H1 (cell line): ENCODE data around the gene GALNT17. TPM values are rescaled to one million over a fixed set of nuclear protein-coding genes. Genes with fewer than 3 reads are reported as not detected.

Experiments used
- CTCF ChIA-PET: fragments of 300-600 bp; sonication (Branson Sonifier 250); formaldehyde crosslinking; loops from one replicate; lab custom pipeline; 2021; ENCODE audit not compliant: partially characterized antibody; lab: Charles Lee
- POLR2A ChIA-PET: fragments of 300-600 bp; sonication (Branson Sonifier 250); formaldehyde crosslinking; loops from one replicate; lab custom pipeline; 2021; ENCODE audit warnings: inconsistent platforms; ENCODE audit not compliant: partially characterized antibody; lab: Charles Lee
- DNase-seq, 2 experiments: peaks; one replicate each; pipeline versions ENCODE4 v3.0.0 to v3.0.0-alpha.2; 2010 to 2022; ENCODE audit warnings: low spot score in 2 of 2, low read depth in 1 of 2, mixed read lengths in 1 of 2
- FAIRE-seq: peaks from 2 replicates; lab custom pipeline; 2011; peaks lifted over from hg19 to GRCh38; lab: Jason Lieb, UNC
- H2AFZ ChIP-seq: 2 replicates; pipeline ENCODE4 v1.8.1; 2012; ENCODE audit warnings: low read length, inconsistent platforms
- H2AK5ac ChIP-seq: 2 replicates; pipeline ENCODE4 v1.6.1; 2013; ENCODE audit warnings: low read depth, low read length
- H2BK120ac ChIP-seq: replicated peaks from 2 replicates; pipeline ENCODE3; 2013; ENCODE audit warnings: low read depth, low read length, inconsistent platforms
- H2BK12ac ChIP-seq: 2 replicates; pipeline ENCODE4 v1.6.1; 2013; ENCODE audit warnings: low read depth, low read length
- H2BK15ac ChIP-seq: 2 replicates; pipeline ENCODE4 v1.6.1; 2013; ENCODE audit warnings: low read length
- H2BK20ac ChIP-seq: 2 replicates; pipeline ENCODE4 v1.6.1; 2013; ENCODE audit warnings: low read length
- H2BK5ac ChIP-seq: 2 replicates; pipeline ENCODE4 v1.6.1; 2013; ENCODE audit warnings: low read depth, low read length
- H3K14ac ChIP-seq: 2 replicates; pipeline ENCODE4 v1.6.1; 2013; ENCODE audit warnings: inconsistent platforms; ENCODE audit not compliant: insufficient read length
- H3K18ac ChIP-seq: 2 replicates; pipeline ENCODE4 v1.6.1; 2013; ENCODE audit warnings: low read length; ENCODE audit errors: extremely low read depth
- H3K23ac ChIP-seq: 2 replicates; pipeline ENCODE4 v1.6.1; 2013; ENCODE audit warnings: inconsistent platforms; ENCODE audit not compliant: insufficient read length
- H3K23me2 ChIP-seq: 2 replicates; pipeline ENCODE4 v1.6.1; 2013; ENCODE audit warnings: low read depth, low read length
- H3K27ac ChIP-seq: 2 replicates; pipeline ENCODE4 v1.6.1; 2011; ENCODE audit warnings: low read depth, low read length, inconsistent platforms
- H3K27me3 ChIP-seq, 4 experiments: replicated peaks in 1 of 4; 1 replicate in 1 of 4; 2 replicates in 3 of 4; pipeline versions ENCODE4 v1.6.1 to v1.8.1; 2011 to 2013; ENCODE audit warnings: low read length in 3 of 4, mild to moderate bottlenecking in 3 of 4, inconsistent platforms in 2 of 4, mixed read lengths in 2 of 4, moderate library complexity in 1 of 4; ENCODE audit not compliant: control insufficient read depth in 3 of 4, insufficient read depth in 3 of 4; ENCODE audit errors: extremely low read depth in 1 of 4
- H3K36me3 ChIP-seq, 4 experiments: 2 replicates each; pipeline versions ENCODE4 v1.6.1 to v1.8.1; 2011 to 2013; ENCODE audit warnings: mild to moderate bottlenecking in 4 of 4, low read length in 3 of 4, moderate library complexity in 2 of 4, control low read depth in 1 of 4, inconsistent platforms in 1 of 4; ENCODE audit not compliant: insufficient read depth in 4 of 4, control insufficient read depth in 2 of 4
- H3K4ac ChIP-seq: replicated peaks from 2 replicates; pipeline ENCODE3; 2013; ENCODE audit warnings: low read length, low read depth, mixed read lengths, inconsistent platforms; ENCODE audit not compliant: insufficient read length
- H3K4me1 ChIP-seq, 4 experiments: replicated peaks in 1 of 4; 1 replicate in 1 of 4; 2 replicates in 3 of 4; pipeline versions ENCODE4 v1.6.1 to v1.8.1; 2011 to 2013; ENCODE audit warnings: low read length in 3 of 4, inconsistent platforms in 2 of 4, mixed read lengths in 1 of 4; ENCODE audit not compliant: insufficient read depth in 4 of 4, control insufficient read depth in 3 of 4
- H3K4me2 ChIP-seq, 2 experiments: 2 replicates each; pipeline versions ENCODE4 v1.6.1 to v1.8.1; 2011 to 2013; ENCODE audit warnings: low read depth in 2 of 2, low read length in 2 of 2, control low read depth in 1 of 2, inconsistent platforms in 1 of 2, mild to moderate bottlenecking in 1 of 2; ENCODE audit not compliant: insufficient read depth in 1 of 2
- H3K4me3 ChIP-seq, 4 experiments: fragments of 200-600, 300-600 bp in 1 of 4; sonication (generic), shearing (Covaris generic), sonication (Bioruptor Twin) in 1 of 4; 2 replicates each; pipeline versions ENCODE4 v1.5.1 to v1.8.1; 2011 to 2016; ENCODE audit warnings: low read length in 4 of 4, low read depth in 3 of 4, control low read depth in 2 of 4, inconsistent platforms in 2 of 4, mild to moderate bottlenecking in 2 of 4, mixed read lengths in 1 of 4, moderate library complexity in 1 of 4; ENCODE audit not compliant: insufficient read depth in 2 of 4; ENCODE audit errors: extremely low read depth in 1 of 4
- H3K56ac ChIP-seq: replicated peaks from 2 replicates; pipeline ENCODE3; 2013; ENCODE audit warnings: low read depth, mild to moderate bottlenecking, mixed read lengths, low read length, inconsistent platforms; ENCODE audit not compliant: insufficient read length
- H3K79me1 ChIP-seq: 2 replicates; pipeline ENCODE4 v1.6.1; 2013; ENCODE audit warnings: low read depth, low read length, control low read depth
- H3K79me2 ChIP-seq, 2 experiments: 2 replicates each; pipeline versions ENCODE4 v1.6.1 to v1.8.1; 2012 to 2013; ENCODE audit warnings: low read length in 2 of 2, mild to moderate bottlenecking in 2 of 2, inconsistent platforms in 1 of 2; ENCODE audit not compliant: insufficient read depth in 2 of 2, control insufficient read depth in 1 of 2
- H3K9ac ChIP-seq, 4 experiments: replicated peaks in 1 of 4; 1 replicate in 1 of 4; 2 replicates in 3 of 4; pipeline versions ENCODE4 v1.6.1 to v1.8.1; 2011 to 2013; ENCODE audit warnings: low read depth in 3 of 4, low read length in 3 of 4, control low read depth in 2 of 4, mild to moderate bottlenecking in 2 of 4, moderate library complexity in 2 of 4, inconsistent platforms in 1 of 4; ENCODE audit errors: extremely low read depth in 1 of 4
- H3K9me3 ChIP-seq, 2 experiments: 2 replicates each; pipeline versions ENCODE4 v1.6.1 to v1.8.1; 2012 to 2013; ENCODE audit warnings: mild to moderate bottlenecking in 2 of 2, moderate library complexity in 2 of 2, control low read depth in 1 of 2, inconsistent platforms in 1 of 2, low read depth in 1 of 2, low read length in 1 of 2, mixed read lengths in 1 of 2; ENCODE audit not compliant: insufficient read depth in 2 of 2
- H4K20me1 ChIP-seq, 2 experiments: replicated peaks in 1 of 2; 2 replicates each; pipeline versions ENCODE3 to v1.8.1; 2011 to 2013; ENCODE audit warnings: inconsistent platforms in 2 of 2, low read length in 2 of 2, mild to moderate bottlenecking in 1 of 2; ENCODE audit not compliant: insufficient read depth in 2 of 2, control insufficient read depth in 1 of 2
- H4K5ac ChIP-seq: 2 replicates; pipeline ENCODE4 v1.6.1; 2013; ENCODE audit warnings: low read length, low read depth, mixed read lengths, inconsistent platforms; ENCODE audit not compliant: insufficient read length
- H4K8ac ChIP-seq: 2 replicates; pipeline ENCODE4 v1.8.0; 2013; ENCODE audit warnings: mild to moderate bottlenecking, moderate library complexity, low read length, inconsistent platforms; ENCODE audit not compliant: insufficient read depth; ENCODE audit errors: extremely low read depth
- H4K91ac ChIP-seq: replicated peaks from 2 replicates; pipeline ENCODE3; 2013; ENCODE audit warnings: low read length, mixed read lengths, inconsistent platforms; ENCODE audit not compliant: insufficient read length
- ATF2 ChIP-seq: IDR thresholded peaks from 2 replicates; pipeline ENCODE4 v1.6.1; 2012; ENCODE audit warnings: low read length, inconsistent platforms
- CHD2 ChIP-seq: IDR thresholded peaks from 2 replicates; pipeline ENCODE4 v1.6.1; 2012; ENCODE audit warnings: low read length, improper control_type of control experiment
- CTCF ChIP-seq, 3 experiments: IDR thresholded peaks; 1 replicate in 2 of 3; 2 replicates in 1 of 3; pipeline versions ENCODE4 v1.5.1 to v1.6.1; 2011; ENCODE audit warnings: low read length in 3 of 3, mild to moderate bottlenecking in 3 of 3, inconsistent platforms in 2 of 3, low read depth in 1 of 3, moderate library complexity in 1 of 3; ENCODE audit not compliant: insufficient read depth in 1 of 3; ENCODE audit errors: control extremely low read depth in 1 of 3
- KDM1A ChIP-seq: fragments of 200-600, 300-600 bp; sonication (generic); IDR thresholded peaks from 2 replicates; pipeline ENCODE4 v1.7.1; 2016; ENCODE audit warnings: mild to moderate bottlenecking, low read length, borderline replicate concordance
- KDM5A ChIP-seq: fragments of 200-600 bp; IDR thresholded peaks from 2 replicates; pipeline ENCODE4 v1.7.1; 2012; ENCODE audit warnings: mild to moderate bottlenecking, low read length, inconsistent platforms, mixed read lengths
- NANOG ChIP-seq: IDR thresholded peaks from 2 replicates; pipeline ENCODE4 v1.6.1; 2011; ENCODE audit warnings: low read length, low read depth, mild to moderate bottlenecking, inconsistent platforms; ENCODE audit not compliant: insufficient read depth, poor library complexity, severe bottlenecking
- SAP30 ChIP-seq: fragments of 300-600 bp; sonication (generic); IDR thresholded peaks from 2 replicates; pipeline ENCODE4 v1.7.1; 2012; ENCODE audit warnings: low read length, moderate library complexity, mild to moderate bottlenecking, inconsistent platforms; ENCODE audit not compliant: insufficient read depth, insufficient replicate concordance
- SIRT6 ChIP-seq: IDR thresholded peaks from one replicate; pipeline ENCODE4 v1.7.1; 2012; ENCODE audit warnings: low read length, inconsistent platforms
- ZNF274 ChIP-seq: IDR thresholded peaks from 2 replicates; pipeline ENCODE4 v1.7.0; 2012; ENCODE audit warnings: low read length, borderline replicate concordance; ENCODE audit errors: extremely low read depth
- WGBS, 2 experiments: shearing (Covaris generic) in 1 of 2; methylation state at CpG; one replicate each; pipeline versions ENCODE4 v1.1.6 to v1.1.7; 2013 to 2015; ENCODE audit warnings: low lambda C conversion rate in 2 of 2, mixed read lengths in 2 of 2, inconsistent platforms in 1 of 2, low coverage in 1 of 2, missing lambda C conversion rate in 1 of 2; ENCODE audit not compliant: insufficient replicate concordance in 2 of 2, insufficient coverage in 1 of 2, insufficient read length in 1 of 2; ENCODE audit errors: extremely low coverage in 1 of 2, missing lambda C conversion rate in 1 of 2; 5-methylcytosine and 5-hydroxymethylcytosine counted together
- polyA plus RNA-seq, 7 experiments: library from polyadenylated mRNA; depleted of rRNA in 3 of 7; stranded (reverse) in 5 of 7; unstranded in 2 of 7; fragments of >200 nt in 5 of 7; fragments of 200-250 nt in 2 of 7; gene quantifications; 1 replicate in 5 of 7; 2 replicates in 1 of 7; 4 replicates in 1 of 7; pipeline versions ENCODE4 v1.2.1 to v1.2.3, GENCODE V29; 2011 to 2013; ENCODE audit warnings: missing spikeins in 2 of 7, mixed read lengths in 2 of 7
- total RNA-seq: library from RNA; stranded (reverse); fragmentation: NEBNext Ultra II Directional; extraction: Animal tissue kit (Norgen Biotek cat#: 25700); gene quantifications from 2 replicates; pipeline ENCODE4 v1.2.1, GENCODE V29; 2021

Gene GALNT17
- total and polyA plus RNA-seq, 2 of the 8 experiments (the other 6 are each of a cell fraction or from before 2014, with no cell fraction given): 37.7 to 47.0 TPM

- H3K27me3 ChIP-seq: no peaks in the 10 kb centered on the region
- no peaks in the 10 kb centered on the region for H3K9me3 ChIP-seq
- WGBS, 2 experiments: 83% methylated on average over 4 of the region's 4 CpGs; no CpG with 5 or more reads in 1 of the 2 experiments
- no peak overlapping the region for H2BK5ac ChIP-seq
- H2BK15ac ChIP-seq: no peak overlapping the region
- H4K91ac ChIP-seq: no peak overlapping the region
- DNase-seq (no peak), FAIRE-seq (no peak)
- no peak overlapping the region for H3K18ac ChIP-seq
- no peak overlapping the region for H3K9ac ChIP-seq
- H3K23ac ChIP-seq: no peak overlapping the region
- H2AFZ ChIP-seq: no peak overlapping the region
- H2AK5ac ChIP-seq: no peak overlapping the region
- CTCF ChIA-PET: interaction anchor here (1.0 to 1.6 kb wide), 4 partner anchors 17 to 580 kb away, joined by 3 to 7 read pairs (median 4); no protein-coding TSS in a partner anchor
- H3K4me2 ChIP-seq: no peak overlapping the region
- no peak overlapping the region for H3K14ac ChIP-seq
- no peak overlapping the region for H3K4me3 ChIP-seq
- H3K36me3 ChIP-seq: no peaks in the 10 kb centered on the region
- no peaks in the 10 kb centered on the region for H4K20me1 ChIP-seq
- no peak overlapping the region for H3K27ac ChIP-seq
- H2BK120ac ChIP-seq: no peak overlapping the region
- no peaks in the 10 kb centered on the region for H3K79me1 ChIP-seq
- no peak overlapping the region for H3K56ac ChIP-seq
- no peaks in the 10 kb centered on the region for H3K79me2 ChIP-seq
- POLR2A ChIA-PET: interaction anchor here (1.0 kb wide), 1 partner anchor 17 kb away, joined by 3 read pairs; no protein-coding TSS in a partner anchor
- H2BK20ac ChIP-seq: no peak overlapping the region
- H3K23me2 ChIP-seq: no peaks in the 10 kb centered on the region; the same call in 1 of the 2 replicates
- H3K4ac ChIP-seq: no peak overlapping the region
- no peak overlapping the region for H2BK12ac ChIP-seq
- H4K5ac ChIP-seq: no peak overlapping the region
- H3K4me1 ChIP-seq: no peaks in the 10 kb centered on the region; a peak in 1 of 7 replicates
- H4K8ac ChIP-seq: no peak overlapping the region
- TF ChIP-seq ZNF274 (no peak), KDM5A (no peak), CTCF (IDR thresholded peaks at IDR 0.05; ENCODE audit: control extremely low read depth in 1 of 3, insufficient read depth in 1 of 3, low read depth in 1 of 3, low read length in 3 of 3) (no peak), CHD2 (no peak), NANOG (no peak), SIRT6 (no peak), ATF2 (no peak), KDM1A (no peak), SAP30 (no peak)
Measured at GRCh38 chr7:71754828-71755227, 622.9 kb downstream of the GALNT17 start.
